HG02610 (cell line): ENCODE measurements around the gene CLMP.
"Not testable (repeated sequence)": the region's sequence is repeated elsewhere in the genome, so short reads cannot be mapped to it uniquely, and the experiment has no call there.

Experiments used
- ATAC-seq: cut with Tn5 transposase; IDR thresholded peaks from one replicate; pipeline ENCODE4 v1.9.1; 2021; ENCODE audit warnings: mild to moderate bottlenecking, moderate library complexity; ENCODE audit not compliant: unreplicated experiment

Gene CLMP

GRCh38 chr11:123088896-123089295 is 106.2 kb downstream of the CLMP start:
- not testable (repeated sequence) for ATAC-seq

GRCh38 chr11:123087657-123088056 is 107.4 kb downstream of the CLMP start:
- peak; percentile 61 for ATAC-seq

GRCh38 chr11:123086305-123086704 is 108.7 kb downstream of the CLMP start:
- ATAC-seq: no peak

GRCh38 chr11:123085497-123085896 is 109.6 kb downstream of the CLMP start:
- ATAC-seq: no peak

- ATAC-seq: no peak
Measured at GRCh38 chr11:123084454-123084853, 110.6 kb downstream of the CLMP start.

GRCh38 chr11:123083623-123084029 is 111.4 kb downstream of the CLMP start:
- no peak for ATAC-seq

GRCh38 chr11:123082977-123083376 is 112.1 kb downstream of the CLMP start:
- ATAC-seq: no peak

GRCh38 chr11:123080015-123080414 is 115.0 kb downstream of the CLMP start:
- ATAC-seq: no peak

GRCh38 chr11:123076484-123076883 is 118.6 kb downstream of the CLMP start:
- no peak for ATAC-seq

- no peak for ATAC-seq
Measured at GRCh38 chr11:123073343-123074057, 121.5 kb downstream of the CLMP start.

GRCh38 chr11:123072762-123073161 is 122.3 kb downstream of the CLMP start:
- ATAC-seq: no peak

- no peak for ATAC-seq
Measured at GRCh38 chr11:123072332-123072761, 122.7 kb downstream of the CLMP start.

GRCh38 chr11:123069908-123070821 is 124.9 kb downstream of the CLMP start:
- peak; percentile 54 for ATAC-seq

- no peak for ATAC-seq
Measured at GRCh38 chr11:123065621-123066020, 129.4 kb downstream of the CLMP start.

GRCh38 chr11:123063826-123064657 is 131.0 kb downstream of the CLMP start:
- ATAC-seq: no peak

- no peak for ATAC-seq
Measured at GRCh38 chr11:123062892-123063825, 131.9 kb downstream of the CLMP start.

GRCh38 chr11:123062158-123062891 is 132.7 kb downstream of the CLMP start:
- peak; percentile 88 for ATAC-seq

GRCh38 chr11:123061403-123062157 is 133.5 kb downstream of the CLMP start, which contains the start of gene HSPA8:
Gene HSPA8 (minus strand): TSS chr11:123062136. CDS start chr11:123061324, 812 bp downstream.
- peak; percentile 14 for ATAC-seq
